Dermis blood vessel endothelial cell (primary cell): Measurements from ENCODE around the gene WEE2. TPM values are rescaled to one million over a fixed set of nuclear protein-coding genes. Genes with fewer than 3 reads are reported as not detected.

Experiments
- DNase-seq: peaks from one replicate; pipeline ENCODE4 v3.0.0; 2010
- total RNA-seq: library from RNA; depleted of rRNA; stranded (reverse); fragments of >200 nt; gene quantifications from 2 replicates; pipeline ENCODE4 v1.2.3, GENCODE V29; 2014

Gene WEE2
- total RNA-seq, 1 donor from 2014 or later = not detected

DNA sequence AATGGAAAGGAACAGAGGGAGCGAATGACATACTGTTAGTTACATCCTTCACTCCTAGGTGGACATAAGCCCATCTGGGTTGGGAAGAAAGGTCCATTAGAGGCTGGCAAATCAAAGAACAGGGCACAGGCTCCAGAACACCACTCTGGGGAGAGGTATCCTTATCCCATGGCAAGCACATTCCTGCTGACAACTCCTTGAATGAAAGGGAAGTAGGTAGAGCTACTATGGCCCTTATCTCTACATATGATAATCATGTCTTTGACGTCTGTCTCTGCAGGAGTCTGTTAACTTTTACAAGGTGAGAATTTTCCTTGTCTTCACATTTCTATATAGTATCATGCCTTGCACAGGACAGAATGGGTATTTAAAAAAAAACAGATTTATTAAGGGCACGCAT, 16.6 kb upstream of the WEE2 start:
- no peak for DNase-seq

DNA sequence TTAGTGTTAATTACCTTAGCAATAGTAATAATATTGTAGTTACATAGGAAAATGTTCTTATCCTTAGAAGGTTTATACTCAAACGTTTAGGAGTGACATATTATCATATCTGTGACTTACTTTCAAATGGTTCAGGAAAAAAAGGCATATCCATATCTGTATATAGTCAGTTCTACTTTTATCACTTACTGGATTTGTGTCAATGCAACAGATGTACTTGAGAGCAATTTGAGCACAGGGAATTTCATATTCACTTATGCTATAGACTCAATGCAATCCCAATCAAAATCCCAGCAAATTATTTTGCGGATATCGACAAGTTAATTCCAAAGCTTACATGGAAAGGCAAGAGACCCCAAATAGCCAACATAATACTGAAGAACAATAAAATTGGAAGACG, 16.2 kb upstream of the WEE2 start:
- no peak for DNase-seq

DNA sequence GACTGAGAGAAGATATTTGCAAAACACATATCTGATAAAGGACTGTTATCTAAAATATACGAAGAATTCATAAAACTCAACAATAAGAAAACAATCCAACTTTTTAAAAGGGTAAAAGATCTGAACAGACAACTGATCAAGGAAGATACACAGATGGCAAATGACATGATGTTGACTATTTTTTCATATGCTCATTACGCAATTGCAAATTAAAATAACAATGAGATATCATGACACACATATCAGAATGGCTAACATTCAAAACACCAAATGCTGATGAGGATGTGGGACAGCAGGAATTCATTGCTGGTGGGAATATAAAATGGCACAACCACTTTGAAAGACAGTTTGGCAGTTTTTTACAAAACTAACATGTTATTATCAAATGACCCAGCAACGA, 15.1 kb upstream of the WEE2 start:
- DNase-seq = no peak

DNA sequence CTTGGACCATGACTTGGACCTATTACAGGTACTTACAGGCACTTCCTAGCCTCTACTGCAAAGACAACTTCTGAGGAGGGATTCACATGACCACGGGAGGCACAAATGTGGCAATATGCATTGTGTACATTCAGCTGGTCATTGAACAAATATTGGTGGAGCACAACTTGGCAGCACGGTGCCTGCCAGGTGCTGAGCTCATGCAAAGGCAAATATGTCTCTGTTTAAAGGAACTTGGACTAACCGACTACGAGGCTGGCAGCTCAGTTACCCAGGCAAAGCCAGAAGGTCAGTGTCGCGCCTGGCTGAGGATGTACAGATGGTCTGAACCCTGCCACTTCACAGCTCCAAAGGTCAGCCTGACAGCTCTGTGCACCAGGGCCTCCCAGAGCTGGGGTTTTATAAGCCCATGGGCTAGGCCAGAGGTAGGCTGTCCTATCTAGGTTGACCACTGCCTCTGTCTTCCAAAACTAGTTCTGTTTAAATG, 12.3 kb upstream of the WEE2 start:
- DNase-seq = no peak

DNA sequence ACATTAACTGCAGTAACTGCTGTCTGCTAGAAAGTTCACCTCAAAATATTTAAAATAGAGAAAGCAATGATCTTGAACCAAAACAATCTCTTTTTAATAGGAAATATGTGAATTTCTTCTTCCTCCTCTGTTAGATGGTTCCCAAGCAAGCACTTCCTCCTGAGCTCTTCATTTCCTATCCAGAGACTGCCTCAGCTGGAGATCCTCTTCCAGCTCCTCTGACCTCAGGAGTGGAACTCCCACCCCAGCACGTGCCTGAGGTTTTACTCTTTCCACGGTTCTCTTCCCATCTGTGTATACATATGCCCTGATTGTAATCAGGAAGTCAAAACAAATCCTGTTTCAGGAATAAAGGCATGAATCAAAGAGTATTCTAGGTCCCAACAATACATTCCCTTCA, 11.8 kb upstream of the WEE2 start:
- DNase-seq = peak; percentile 43

DNA sequence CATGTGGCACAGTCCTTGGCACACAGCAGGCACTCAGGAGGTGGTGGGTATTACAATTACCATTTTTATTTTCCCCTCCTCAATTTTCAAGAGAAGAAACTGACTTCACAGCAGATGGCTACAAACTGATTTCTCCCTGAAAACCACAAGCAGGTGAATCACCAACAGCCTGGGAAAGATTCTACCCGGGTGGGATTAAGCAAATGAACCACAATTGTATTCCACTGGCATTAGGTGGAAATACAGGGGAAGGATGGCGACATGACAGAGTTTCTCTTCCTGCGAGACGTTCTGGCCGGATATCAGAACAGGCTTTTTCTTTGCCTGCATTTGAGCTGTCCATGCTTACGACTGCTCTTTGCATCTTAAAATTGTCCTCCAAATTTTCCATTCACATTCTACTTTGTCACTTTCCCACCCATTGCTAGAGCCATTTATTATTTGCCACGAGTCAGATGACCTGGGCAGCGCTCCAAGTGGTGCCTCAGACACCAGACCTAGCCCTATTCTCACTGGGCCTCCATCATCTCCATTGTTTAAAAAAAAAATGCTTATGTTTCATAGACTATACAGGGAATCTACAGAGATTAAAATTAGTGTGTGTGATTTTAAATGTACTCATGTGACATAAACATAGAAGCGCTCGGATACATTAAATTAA, 10.8 kb upstream of the WEE2 start:
- peak; percentile 71 for DNase-seq

DNA sequence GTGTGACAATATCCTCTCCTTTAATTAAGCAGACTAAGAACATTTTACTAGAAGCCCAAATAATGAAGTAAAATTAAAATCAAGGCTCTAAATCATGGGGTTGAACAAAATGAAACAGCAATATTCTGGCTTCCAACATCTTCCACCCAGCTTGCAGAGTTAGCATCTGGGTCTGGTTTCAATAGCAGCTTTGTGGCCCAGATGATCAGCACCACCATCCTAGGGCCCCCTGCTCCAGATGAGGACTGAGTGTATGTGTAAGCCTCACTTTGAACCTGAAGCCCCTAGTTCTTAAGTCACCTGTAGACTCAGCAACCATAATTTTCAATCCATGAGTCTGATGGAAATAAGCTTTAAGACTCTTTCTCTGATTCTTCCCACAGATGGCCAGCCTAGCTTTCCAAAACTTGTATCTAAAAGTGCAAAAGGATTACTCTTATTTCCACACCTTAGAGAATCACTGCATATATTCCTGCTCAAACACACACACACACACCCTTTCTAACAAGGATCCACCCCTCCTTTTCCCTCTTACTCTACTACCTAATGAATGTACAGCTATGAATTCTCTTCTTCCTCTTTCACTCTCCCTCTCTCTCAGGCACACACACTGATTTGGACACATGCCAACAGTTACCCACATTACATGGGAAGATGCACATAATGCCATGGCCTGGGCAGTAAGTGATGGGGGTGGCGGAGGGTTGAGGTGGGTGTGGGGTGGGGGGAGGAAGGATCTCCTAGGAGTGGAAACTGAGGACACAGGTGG, 9.7 kb upstream of the WEE2 start:
- DNase-seq = no peak

DNA sequence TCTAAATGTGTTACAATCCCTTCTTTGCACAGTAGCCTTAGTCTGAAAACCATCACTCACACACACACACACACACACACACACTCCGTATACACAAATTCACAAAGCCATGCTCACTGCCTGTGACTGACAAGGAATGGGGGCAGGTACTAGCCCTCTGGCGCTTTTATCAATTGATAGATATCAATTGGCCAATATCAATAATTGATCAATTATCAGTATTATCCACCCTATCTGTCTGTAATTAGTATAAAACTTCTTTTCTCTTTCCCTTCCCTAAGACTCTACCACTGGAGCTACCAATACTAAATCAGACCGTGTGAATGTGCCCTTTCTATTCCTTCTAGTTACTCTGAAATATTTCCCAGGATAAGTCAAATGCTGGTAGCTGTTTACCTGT, 8.3 kb upstream of the WEE2 start:
- no peak for DNase-seq

DNA sequence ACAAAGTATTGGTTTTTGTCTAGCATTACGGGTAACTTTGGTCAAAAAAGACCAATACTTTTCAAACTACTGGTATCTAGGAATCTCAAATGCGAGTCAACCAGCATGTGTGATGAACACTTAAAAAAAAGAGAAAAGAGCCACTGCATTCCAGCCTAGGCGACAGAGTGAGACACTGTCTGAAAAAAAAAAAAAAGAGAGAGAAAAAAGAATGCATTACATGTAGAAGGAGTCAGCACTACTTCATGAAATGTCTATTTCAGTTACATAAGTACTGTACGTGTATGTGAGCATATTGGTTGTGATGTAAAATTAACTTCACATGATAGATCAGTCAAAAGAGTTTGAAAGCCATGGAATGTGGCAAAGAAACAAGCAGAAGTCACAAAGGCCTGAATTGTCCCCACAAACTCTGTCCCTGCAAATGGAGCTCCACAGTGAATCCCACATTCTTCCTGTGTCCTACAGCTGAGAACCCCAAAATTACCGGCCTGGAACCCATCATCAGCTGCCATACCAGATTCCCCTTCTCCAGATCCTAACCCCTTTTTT, 7.8 kb upstream of the WEE2 start:
- no peak for DNase-seq

DNA sequence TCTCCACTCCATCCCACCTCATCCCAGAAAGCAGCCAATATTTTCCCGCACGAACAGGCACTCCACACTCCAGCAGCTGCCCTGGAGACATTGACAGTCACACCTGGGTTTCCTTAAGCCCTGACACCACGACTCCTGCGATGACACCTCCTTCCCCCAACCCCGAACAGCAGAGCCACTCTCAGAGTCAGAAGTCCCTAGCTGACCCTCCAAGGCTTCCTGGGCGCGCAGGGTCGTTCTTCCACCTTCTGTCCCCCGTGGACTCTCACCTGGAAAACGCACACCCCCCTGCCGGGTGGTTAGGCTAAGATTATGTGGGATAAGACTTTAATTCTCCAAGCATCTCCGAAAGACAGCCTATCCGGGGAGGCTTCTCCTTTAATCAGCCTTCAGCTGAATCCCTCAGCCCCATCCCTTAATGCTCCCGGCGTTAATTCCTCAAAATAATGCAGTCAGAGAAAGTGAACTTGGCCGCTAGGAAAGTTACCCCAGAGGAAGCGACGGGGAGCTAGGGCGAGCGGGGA, 7.2 kb upstream of the WEE2 start:
- peak; percentile 29 for DNase-seq

DNA sequence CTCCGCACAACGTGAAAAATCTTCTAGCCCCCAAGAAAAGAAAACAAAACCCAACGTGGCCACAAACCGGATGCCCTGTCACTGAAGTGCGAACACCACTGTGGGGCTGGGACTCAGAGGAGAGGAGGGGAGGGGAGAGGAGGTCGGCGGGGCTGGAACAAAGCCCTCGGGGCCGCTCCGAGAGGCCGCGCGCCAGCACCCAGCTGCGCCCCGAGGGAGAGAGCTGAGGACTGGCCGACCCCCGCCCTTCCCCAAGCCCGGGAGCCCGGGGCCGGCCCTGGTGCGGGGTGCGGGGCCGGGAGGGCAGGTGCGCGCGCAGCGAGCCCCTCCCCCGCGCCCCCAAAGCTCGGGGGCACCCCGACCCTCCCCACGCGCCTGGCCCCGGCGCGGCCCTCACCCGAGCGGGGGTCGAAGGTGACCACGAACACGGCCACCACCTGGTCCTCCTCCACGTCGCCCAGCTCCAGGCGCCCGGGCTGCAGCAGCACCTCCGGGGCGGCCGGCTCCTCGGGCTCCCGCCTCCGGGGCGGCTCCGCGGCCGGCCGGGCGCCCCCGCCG, 6.6 kb upstream of the WEE2 start:
- DNase-seq = peak; percentile 58

DNA sequence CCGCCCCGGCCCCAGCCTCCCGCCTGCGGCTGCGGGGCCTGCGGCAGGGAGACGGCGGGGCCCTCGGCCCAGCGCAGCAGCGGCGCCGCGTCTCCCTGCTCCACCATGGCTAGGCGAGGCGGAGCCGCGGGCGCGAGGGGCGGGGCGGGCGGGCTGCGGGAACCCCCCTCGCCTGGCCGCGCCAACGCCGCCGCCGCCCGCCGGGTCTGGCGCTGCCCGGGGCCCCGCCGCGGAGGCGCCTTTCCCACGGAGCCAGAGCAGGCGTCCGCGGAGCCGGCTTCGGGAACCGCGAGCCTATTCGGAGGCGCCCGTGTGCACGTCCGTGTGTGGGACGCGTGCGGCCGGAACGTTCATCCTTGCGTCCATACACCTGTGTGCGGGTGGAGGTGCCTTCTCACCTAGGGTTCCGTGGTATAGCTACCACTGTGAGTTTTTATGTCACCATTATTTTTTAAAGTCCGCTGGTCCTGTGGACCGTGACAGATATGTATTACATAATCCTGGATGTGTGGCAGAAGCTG, 6.0 kb upstream of the WEE2 start, which contains the start of gene DENND11:
Gene DENND11 (minus strand): TSS at position 120 of the 521 bp plus-strand sequence. CDS start 13 bp downstream, at position 107.
- DNase-seq = peak; percentile 64

DNA sequence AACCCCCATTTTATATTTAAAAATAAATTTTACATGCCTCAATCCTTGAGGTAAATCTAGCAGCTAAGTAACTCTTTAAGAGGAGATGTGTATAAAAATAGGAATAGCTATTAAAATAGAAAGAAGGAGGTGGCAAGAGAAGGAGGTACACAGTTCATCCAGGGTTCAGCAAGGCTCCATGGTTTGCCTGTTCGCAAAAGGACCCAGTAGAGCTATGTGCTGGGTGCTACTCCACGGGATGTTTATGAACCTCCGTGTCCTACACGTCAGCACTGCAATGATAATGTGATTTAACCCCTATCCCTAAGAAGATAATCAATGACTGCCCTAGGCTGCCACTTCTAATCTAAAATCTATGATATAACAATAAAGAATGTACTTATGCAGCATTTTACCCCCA, 5.3 kb upstream of the WEE2 start:
- DNase-seq = no peak

DNA sequence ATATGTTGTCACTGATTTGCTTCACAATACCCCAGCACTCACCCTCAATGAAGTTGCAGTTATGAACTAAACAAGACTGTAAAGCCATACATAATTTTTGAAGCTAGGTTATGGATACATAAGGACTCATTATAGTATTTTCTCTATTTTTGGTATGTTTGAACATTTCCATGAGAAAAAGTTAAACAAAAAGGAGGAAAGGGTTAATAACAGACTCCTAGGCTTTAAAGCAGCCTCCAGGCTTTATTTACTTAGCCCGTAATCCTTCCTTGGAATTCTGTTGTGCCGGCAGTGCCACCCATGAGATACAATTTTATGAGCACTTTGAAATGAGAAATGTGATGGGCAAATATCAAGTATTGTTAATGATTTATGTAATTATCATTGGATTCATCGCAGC, 4.0 kb upstream of the WEE2 start:
- DNase-seq = no peak

DNA sequence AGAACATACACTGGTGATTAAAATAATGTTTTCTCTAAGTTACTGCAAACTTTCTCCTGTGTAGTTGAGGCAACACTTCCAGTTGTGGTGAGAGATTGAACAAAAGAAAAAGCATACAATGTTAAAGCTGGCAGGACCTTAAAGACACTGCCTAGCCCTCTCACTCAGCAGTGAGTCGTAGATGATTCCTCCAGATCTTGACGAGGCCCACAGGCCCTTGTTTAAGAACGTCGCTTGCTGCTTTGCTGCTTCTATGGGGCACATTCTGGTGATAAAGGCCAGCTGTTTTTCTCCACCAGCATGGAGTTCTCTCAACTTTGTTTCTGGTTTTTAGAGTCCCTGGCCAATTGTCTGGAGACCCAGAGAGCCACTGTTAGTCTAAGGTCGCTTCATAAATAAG, 3.4 kb upstream of the WEE2 start:
- DNase-seq = no peak

DNA sequence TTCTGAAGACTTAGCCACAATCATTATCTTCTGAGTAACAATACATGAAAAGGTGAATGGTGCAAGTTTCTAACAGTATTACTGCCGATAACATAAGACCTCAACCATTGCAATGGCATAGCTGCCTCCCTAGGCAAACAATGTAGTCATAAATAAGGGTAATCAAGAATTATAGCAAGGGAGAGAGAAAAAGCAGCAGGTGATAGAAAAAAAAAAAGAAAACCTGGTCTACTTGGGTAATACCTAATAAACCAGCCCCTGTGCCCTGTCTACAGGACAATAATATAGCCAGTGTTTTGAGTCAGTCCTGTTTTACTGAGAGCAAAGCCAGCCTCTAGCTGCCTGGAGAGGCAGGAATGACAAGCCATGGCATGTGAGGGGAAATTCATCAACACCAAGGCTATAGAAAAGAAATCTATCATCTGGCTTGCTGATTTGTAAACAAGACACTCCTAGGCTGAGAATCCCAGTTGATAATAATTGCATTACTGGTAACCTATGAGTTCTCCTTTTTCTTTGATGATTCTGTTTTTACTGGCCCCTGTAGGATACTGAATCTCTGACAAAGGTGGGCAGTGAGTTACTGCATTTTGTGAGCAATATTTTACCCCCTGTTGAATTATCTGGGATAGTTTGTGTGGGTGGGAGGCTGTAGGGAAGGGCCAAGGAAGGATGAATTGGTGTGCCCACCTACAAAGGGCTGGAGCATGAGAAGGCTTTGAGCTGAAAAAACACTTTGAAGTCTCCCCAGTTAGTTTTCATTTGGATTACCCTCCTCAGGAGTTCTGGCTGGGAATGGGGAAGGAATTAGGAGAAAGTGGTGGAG, 1.7 kb upstream of the WEE2 start:
- no peak for DNase-seq

DNA sequence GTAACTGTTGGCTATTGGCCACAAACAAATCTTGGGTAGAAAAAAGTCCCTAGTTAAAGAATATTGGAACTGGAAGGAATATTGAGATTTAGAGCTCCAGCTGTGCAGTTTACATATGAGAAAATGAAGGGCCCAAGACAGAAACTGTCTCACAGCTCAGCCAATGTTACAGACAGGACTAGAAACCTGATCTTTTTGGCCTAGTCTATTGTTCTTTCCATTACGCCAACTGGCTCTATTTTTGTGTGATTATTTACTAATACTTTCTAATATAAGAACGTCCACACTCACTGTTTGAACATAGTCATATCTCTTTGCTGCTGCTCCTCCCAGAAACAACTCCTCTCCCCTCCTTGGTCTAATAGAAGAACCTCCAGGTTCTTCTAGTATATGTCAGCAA, 1.2 kb downstream of the WEE2 start:
- no peak for DNase-seq

DNA sequence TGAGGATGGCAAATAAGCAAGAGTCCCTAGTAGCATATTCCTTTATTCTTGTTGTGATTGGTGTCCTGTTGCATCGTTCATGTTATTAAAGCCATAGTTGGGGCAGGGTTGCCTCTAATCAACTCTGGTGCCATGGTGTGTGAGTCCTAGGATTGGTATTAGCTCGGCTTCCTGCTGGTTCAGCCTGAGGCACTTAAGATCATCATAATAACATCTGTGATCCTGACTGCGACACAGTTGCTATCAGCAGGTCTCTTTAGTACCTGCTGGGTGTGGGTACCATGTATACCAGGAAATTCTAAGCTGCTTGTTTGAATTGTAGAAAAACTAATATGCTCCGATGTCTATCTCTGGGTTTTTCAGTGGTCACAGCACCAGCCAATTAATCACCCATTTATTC, 1.6 kb downstream of the WEE2 start:
- DNase-seq = no peak

DNA sequence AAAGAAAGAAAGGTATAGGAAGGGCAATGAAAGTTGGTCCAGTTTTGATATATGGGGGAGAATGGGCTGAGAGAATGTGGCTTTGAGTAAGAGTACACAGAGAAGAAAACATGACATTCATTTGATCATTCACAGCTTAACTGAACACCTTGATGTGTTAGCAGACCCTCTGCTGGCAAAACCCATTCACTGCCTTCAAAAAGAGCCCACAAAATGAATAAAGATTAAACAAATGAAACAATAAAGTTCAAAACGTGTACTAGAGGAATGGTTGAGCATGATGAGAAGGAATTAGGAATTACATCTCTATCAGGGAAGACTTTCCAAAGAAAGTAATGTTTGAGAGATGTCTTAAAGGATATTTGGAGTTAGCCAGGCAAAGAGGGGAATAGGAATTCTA, 2.1 kb downstream of the WEE2 start:
- no peak for DNase-seq

DNA sequence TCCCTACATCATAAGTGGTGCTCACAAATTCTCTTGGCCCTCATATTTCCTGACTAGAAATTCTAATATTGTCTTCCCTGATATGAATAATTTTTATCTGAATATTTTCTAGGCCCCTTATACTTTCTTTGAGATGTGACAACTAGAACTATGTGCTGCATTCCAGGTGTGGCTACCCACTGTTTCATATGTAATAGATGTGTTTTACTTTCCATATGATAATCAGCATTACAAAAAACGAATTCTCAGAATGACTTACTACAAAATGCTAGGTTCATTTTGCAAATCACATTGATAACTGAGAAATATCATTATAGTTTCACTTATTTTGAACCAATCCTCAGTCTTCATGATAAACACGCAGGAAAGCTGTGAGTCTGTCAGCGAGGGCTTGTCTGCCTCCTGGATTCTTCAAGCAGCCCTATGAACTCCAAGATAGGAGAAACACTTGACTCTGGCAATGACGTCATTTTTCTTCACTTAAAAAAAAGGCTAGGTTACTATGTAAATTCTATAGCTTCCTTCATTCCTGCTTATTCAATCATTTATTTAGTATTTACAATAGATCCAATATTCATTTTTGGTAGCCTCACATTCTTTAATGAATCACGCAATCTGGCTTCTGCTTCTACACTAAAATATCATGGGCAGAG, 4.6 kb downstream of the WEE2 start:
- no peak for DNase-seq

DNA sequence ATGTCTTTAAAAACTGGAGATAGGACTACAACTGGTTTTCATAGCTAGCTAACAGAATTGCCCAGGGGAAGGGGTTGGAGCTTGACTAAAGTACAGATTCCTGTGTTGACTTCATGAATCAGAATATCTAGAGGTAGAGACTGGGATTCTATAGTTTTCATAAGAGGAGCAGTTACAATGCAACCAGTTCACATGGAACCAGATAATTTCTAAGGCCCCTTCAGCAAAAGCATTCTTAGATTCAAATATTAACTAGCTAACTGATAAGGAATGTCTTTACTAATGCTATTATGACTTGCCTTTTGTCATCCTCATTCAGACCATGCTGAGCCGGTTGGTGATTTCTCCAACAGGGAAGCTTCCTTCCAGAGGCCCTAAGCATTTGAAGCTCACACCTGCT, 5.7 kb downstream of the WEE2 start:
- DNase-seq = no peak

DNA sequence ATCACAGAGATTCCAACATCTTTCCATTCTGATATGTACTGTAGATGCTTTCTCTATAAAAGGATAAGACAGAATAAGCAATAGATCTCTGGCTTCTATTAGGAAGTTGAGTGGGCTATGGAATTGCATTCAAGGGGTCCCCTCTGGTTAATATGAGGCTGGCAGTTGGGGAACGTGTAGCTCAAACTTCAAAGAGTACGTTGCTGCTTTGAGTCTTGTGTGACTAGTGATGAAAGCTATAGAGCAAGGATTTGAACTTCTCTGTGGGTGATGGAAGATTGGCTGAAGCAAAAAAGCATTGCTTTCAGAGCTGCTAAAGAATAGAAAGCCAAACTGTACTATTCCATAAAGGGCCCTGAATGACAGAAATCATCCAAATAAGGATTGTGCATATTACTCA, 6.4 kb downstream of the WEE2 start:
- no peak for DNase-seq
